Cardiac ventricle fibroblast (primary cell): ENCODE measurements around the gene RUVBL2. TPM values are rescaled to one million over a fixed set of nuclear protein-coding genes. Genes with fewer than 3 reads are reported as not detected.

Source experiments
- total RNA-seq: library from RNA; depleted of rRNA; stranded (reverse); fragments of >200 nt; gene quantifications from 2 replicates; pipeline ENCODE4 v1.2.3, GENCODE V29; 2015

Gene RUVBL2
- total RNA-seq: 90.5 and 99.1 TPM in 2 replicates

DNA sequence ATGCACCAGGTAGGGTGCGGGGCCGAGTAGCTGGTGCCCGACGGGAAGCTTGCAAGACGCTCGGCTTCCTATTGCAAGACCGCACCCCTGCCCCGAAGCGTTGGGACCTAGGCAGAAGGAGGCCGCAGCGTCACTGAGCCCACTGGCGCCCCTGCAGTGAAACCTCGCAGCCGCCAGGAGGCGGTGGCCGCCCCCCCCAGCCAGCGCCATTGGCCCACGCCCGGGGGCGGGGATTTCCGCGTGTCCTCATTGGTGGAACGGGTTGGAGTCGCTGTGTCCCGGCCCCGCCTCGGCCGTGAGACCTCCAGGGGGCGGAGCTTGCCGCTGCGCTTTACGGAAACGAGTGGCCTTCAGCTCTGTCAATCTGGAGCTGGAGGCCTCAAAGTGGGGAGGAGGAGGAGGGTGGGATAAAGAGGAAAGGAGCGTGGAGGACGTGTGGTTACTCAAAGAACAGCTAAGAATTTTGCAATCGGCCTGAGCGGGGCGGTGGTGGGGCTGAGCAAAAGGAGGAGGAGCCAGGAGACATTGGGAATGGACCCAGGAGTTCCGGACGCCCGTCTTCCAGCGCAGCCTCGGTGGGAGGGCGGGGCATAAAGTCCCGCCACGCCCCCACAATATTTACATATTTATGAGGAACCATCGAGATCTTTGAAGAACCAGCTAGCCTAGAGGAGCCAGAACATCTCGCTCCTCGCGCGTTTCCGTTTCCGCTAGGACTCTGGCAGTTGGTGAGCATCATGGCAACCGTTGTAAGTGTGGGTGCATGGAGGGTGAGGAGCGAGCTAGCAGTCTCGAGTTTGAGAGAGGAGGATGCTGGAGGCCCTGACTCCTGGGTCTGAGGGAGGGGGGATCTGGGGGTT is at the start of gene RUVBL2, which contains the start of gene GYS1:
RUVBL2 (plus strand) TSS at position 713 of the 860 bp plus-strand sequence; CDS start at position 738, 25 bp downstream.
GYS1 (minus strand) TSS at position 135 of the 860 bp plus-strand sequence. CDS start 197 bp downstream, outside the sequence.

GRCh38 chr19:48954595-48955307 is 38.9 kb upstream of the RUVBL2 start, which contains the start of gene BAX:
BAX (plus strand) TSS chr19:48954875; CDS start chr19:48954929, 54 bp downstream.

DNA sequence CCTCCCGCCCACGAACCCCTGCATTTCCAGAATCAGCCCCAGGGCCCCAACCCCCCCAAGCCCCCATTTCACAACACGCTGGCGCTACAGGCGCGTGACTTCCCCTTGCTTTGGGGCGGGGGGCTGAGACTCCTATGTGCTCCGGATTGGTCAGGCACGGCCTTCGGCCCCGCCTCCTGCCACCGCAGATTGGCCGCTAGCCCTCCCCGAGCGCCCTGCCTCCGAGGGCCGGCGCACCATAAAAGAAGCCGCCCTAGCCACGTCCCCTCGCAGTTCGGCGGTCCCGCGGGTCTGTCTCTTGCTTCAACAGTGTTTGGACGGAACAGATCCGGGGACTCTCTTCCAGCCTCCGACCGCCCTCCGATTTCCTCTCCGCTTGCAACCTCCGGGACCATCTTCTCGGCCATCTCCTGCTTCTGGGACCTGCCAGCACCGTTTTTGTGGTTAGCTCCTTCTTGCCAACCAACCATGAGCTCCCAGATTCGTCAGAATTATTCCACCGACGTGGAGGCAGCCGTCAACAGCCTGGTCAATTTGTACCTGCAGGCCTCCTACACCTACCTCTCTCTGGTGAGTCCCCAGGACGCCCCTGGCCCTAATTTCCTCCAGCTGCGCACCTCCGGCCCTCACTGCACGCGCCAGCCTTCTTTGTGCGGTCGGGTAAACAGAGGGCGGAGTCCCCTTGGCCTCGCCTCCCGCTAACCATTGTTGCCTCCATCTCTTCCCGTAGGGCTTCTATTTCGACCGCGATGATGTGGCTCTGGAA is 28.5 kb upstream of the RUVBL2 start, which contains the start of gene FTL:
FTL (plus strand) TSS at position 270 of the 766 bp plus-strand sequence; CDS start at position 469, 199 bp downstream.

GRCh38 chr19:49017041-49017665 is 23.5 kb downstream of the RUVBL2 start, which contains the start of gene LHB:
LHB (minus strand) TSS chr19:49017091; CDS start chr19:49017081, 10 bp downstream.

DNA sequence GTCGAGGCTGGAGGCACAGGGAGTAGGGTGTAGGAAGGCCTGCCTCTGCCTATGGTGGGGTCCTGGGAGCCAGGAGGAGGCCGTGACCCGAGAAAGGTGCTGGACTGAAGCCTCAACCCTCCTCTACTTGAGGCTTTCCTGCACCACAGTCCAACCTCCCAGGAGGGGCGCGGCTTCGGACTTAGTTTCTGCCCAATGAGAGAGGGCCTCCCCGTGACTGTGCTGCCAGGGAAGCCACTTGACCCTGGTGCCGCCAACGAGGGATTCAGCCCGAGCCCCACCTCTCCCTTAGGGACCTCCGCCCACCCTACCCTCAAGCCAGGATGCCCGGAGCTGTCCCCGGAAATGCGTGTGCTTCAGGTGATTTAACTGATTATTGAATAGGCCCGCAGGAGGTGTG is 30.5 kb downstream of the RUVBL2 start, which contains the start of gene CGB3:
CGB3 (minus strand) TSS at position 101 of the 400 bp plus-strand sequence. CDS start 362 bp downstream, outside the sequence.

DNA sequence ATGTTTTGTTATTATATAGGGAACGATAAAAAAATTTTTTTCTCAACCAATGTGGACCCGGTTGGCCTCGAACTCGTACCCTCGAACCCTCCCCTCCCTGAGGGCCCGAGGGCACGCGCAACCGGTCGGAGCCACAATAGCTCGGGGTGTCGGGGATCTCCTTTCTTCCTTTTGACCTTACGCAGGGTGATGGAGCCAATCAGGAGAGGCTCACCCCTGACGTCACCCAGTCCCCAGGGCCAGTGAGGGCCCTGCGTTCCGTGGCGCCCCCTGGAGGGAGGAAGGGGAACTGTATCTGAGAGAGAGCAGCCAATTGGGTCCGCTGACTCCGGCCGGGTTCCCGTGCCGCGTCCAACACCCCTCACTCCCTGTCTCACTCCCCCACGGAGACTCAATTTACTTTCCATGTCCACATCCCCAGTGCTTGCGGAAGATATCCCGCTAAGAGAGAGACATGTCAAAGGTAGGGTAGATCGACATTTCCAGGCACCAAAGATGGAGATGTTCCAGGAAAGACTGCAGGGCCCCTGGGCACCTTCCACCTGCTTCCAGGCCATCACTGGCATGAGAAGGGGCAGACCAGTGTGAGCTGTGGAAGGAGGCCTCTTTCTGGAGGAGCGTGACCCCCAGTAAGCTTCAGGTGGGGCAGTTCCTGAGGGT is 38.1 kb downstream of the RUVBL2 start, which contains the start of gene CGB2:
CGB2 (plus strand) TSS at position 249 of the 660 bp plus-strand sequence; CDS start at position 455, 206 bp downstream.

DNA sequence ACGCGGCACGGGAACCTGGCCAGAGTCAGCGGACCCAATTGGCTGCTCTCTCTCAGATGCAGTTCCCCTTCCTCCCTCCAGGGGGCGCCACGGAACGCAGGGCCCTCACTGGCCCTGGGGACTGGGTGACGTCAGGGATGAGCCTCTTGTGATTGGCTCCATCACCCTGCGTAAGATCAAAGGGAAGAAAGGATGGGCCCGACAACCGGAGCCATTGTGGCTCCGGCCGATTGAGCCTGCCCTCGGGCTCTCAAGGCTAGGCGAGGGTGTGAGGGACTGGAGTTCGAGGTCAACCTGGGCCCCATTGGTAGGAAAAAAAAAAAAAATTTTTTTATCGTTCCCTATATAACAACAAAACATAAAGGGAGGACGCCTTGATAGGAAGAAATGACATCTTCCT is 43.1 kb downstream of the RUVBL2 start, which contains the start of gene CGB1:
CGB1 (minus strand) TSS at position 81 of the 400 bp plus-strand sequence. CDS start 184 bp downstream, outside the sequence.

GRCh38 chr19:49043548-49043947 is 49.9 kb downstream of the RUVBL2 start, which contains the start of gene CGB5:
CGB5 (plus strand) TSS chr19:49043848; CDS start chr19:49044210, 362 bp downstream.

DNA sequence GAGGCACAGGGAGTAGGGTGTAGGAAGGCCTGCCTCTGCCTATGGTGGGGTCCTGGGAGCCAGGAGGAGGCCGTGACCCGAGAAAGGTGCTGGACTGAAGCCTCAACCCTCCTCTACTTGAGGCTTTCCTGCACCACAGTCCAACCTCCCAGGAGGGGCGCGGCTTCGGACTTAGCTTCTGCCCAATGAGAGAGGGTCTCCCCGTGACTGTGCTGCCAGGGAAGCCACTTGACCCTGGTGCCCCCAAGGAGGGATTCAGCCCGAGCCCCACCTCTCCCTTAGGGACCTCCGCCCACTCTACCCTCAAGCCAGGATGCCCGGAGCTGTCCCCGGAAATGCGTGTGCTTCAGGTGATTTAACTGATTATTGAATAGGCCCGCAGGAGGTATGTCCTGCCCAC is 55.3 kb downstream of the RUVBL2 start, which contains the start of gene CGB8:
CGB8 (minus strand) TSS at position 101 of the 400 bp plus-strand sequence. CDS start 372 bp downstream, outside the sequence.

GRCh38 chr19:49057636-49058234 is 64.0 kb downstream of the RUVBL2 start, which contains the start of gene CGB7:
CGB7 (minus strand) TSS chr19:49057749; CDS start chr19:49055375, 2,374 bp downstream.

DNA sequence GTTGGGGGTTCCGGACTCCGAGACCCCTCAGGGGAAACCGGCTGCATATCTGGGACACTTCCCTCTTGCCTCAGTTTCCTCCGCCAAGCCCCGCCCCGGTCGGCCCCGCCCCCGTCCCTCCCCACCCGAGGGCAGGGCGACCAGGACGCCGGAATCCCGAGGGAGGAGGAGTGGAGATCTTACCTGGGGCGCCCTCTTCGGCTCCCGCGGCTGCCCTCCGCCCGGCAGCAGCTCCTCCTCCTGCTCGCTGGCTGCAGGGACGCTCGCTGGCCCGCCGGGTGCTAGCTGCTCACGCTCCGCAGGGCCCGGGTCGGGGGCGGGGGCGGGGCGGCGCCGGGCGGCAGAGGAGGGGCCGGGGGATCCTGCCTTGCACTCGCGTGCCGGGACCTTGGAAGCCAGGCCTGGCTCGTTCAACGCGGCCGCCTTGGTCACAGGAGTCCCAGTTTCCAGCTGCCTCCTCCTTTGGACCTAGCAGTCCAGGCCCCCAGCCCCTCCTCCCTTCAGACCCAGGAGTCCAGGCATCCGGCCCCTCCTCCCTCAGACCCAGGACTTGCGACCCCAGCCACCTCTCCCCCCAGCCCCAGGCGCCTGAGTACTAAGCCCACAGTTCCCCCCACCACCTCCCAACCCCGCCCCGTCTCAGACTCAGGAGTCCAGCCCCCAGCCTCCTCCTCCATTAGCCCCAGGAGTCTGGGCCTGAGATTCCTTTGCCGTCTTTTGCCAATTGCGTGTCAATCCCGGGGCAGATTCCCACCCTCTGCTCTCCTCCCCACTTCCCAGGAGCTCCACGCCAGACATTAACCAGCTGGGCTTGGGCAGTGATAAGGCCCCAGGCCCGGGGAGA is 71.3 kb downstream of the RUVBL2 start, which contains the start of gene NTF4:
NTF4 (minus strand) TSS at position 51 of the 844 bp plus-strand sequence. CDS start 2,821 bp downstream, outside the sequence.

Other genes starting within 250 kb of the RUVBL2 start
- not detected in 2 replicates for gene IZUMO1, start 247.0 kb upstream of the RUVBL2 start, total RNA-seq
- gene FUT1, start 241.2 kb upstream of the RUVBL2 start, total RNA-seq: 0.06 and 0.29 TPM in 2 replicates
- gene FGF21, start 238.4 kb upstream of the RUVBL2 start, total RNA-seq: not detected in 2 replicates
- 25.1 and 30.3 TPM in 2 replicates for gene BCAT2, start 182.9 kb upstream of the RUVBL2 start, total RNA-seq
- gene HSD17B14, start 157.4 kb upstream of the RUVBL2 start, total RNA-seq: 3.0 TPM in 1 of 2 replicates, not detected in the other
- 47.2 and 48.1 TPM in 2 replicates for gene PLEKHA4, start 125.3 kb upstream of the RUVBL2 start, total RNA-seq
- gene PPP1R15A, start 121.5 kb upstream of the RUVBL2 start, total RNA-seq: 28.2 and 33.1 TPM in 2 replicates
- gene TULP2, start 95.1 kb upstream of the RUVBL2 start, total RNA-seq: not detected in 2 replicates
- gene NUCB1, start 93.6 kb upstream of the RUVBL2 start, total RNA-seq: 544 and 558 TPM in 2 replicates
- not detected in 2 replicates for gene DHDH, start 60.2 kb upstream of the RUVBL2 start, total RNA-seq
- gene BAX, start 39.0 kb upstream of the RUVBL2 start, total RNA-seq: 78.0 and 87.6 TPM in 2 replicates
- gene FTL, start 28.6 kb upstream of the RUVBL2 start, total RNA-seq: 7,879 and 9,183 TPM in 2 replicates
- gene GYS1, start 578 bp upstream of the RUVBL2 start, total RNA-seq: 67.8 and 76.5 TPM in 2 replicates
- not detected in 2 replicates for gene LHB, start 23.2 kb downstream of the RUVBL2 start, total RNA-seq
- gene CGB3, start 30.4 kb downstream of the RUVBL2 start, total RNA-seq: not detected in 2 replicates
- not detected in 2 replicates for gene CGB2, start 38.0 kb downstream of the RUVBL2 start, total RNA-seq
- not detected in 2 replicates for gene CGB1, start 43.0 kb downstream of the RUVBL2 start, total RNA-seq
- gene CGB5, start 50.0 kb downstream of the RUVBL2 start, total RNA-seq: not detected in 2 replicates
- gene CGB8, start 55.2 kb downstream of the RUVBL2 start, total RNA-seq: not detected in 2 replicates
- not detected in 2 replicates for gene CGB7, start 63.9 kb downstream of the RUVBL2 start, total RNA-seq
- gene NTF4, start 70.9 kb downstream of the RUVBL2 start, total RNA-seq: not detected in 2 replicates
- not detected in 2 replicates for gene KCNA7, start 78.8 kb downstream of the RUVBL2 start, total RNA-seq
- 107 and 131 TPM in 2 replicates for gene SNRNP70, start 91.6 kb downstream of the RUVBL2 start, total RNA-seq
- gene LIN7B, start 120.5 kb downstream of the RUVBL2 start, total RNA-seq: 5.1 and 7.6 TPM in 2 replicates
- gene C19orf73, start 125.3 kb downstream of the RUVBL2 start, total RNA-seq: 0.25 and 2.7 TPM in 2 replicates
- gene PPFIA3, start 125.7 kb downstream of the RUVBL2 start, total RNA-seq: 1.9 and 3.9 TPM in 2 replicates
- not detected in 2 replicates for gene HRC, start 161.5 kb downstream of the RUVBL2 start, total RNA-seq
- gene TRPM4, start 163.9 kb downstream of the RUVBL2 start, total RNA-seq: 11.8 and 14.5 TPM in 2 replicates